SK-N-MC (cell line): ENCODE results near the gene ANKS1B.

ENCODE experiments used
- DNase-seq: peaks from one replicate; pipeline ENCODE4 v3.0.0-alpha.2; 2011; ENCODE audit warnings: low read depth, low spot score
- H3K27ac ChIP-seq: fragments of 200-600 bp; sonication (generic); 2 replicates; pipeline ENCODE4 v1.5.1; 2016; ENCODE audit warnings: mixed run types
- H3K36me3 ChIP-seq: fragments of 200-600 bp; sonication (generic); 2 replicates; pipeline ENCODE4 v1.6.1; 2017; ENCODE audit warnings: antibody characterized with exemption, low read length, mixed read lengths; ENCODE audit not compliant: insufficient read depth
- H3K4me3 ChIP-seq: fragments of 200-600 bp; sonication (generic); 2 replicates; pipeline ENCODE4 v1.5.1; 2016
- H3K9ac ChIP-seq: fragments of 200-600 bp; sonication (generic); 2 replicates; pipeline ENCODE4 v1.8.0; 2017; ENCODE audit warnings: mixed run types, mixed read lengths; ENCODE audit not compliant: insufficient read length
- H3K9me3 ChIP-seq: fragments of 200-600 bp; sonication (generic); 2 replicates; pipeline ENCODE4 v1.6.1; 2017; ENCODE audit warnings: low read depth, mild to moderate bottlenecking, antibody characterized with exemption, low read length, moderate library complexity, mixed read lengths
- EZH2 ChIP-seq: fragments of 200-600 bp; sonication (generic); IDR thresholded peaks from one replicate; pipeline ENCODE4 v1.6.1; 2017; ENCODE audit warnings: antibody characterized with exemption
- FOXP2 ChIP-seq: optimal IDR thresholded peaks from 2 replicates; pipeline ENCODE3; 2011; ENCODE audit warnings: mild to moderate bottlenecking, moderate library complexity; ENCODE audit not compliant: insufficient read depth; ENCODE audit errors: extremely low read length, control extremely low read depth
- POLR2AphosphoS5 ChIP-seq: IDR thresholded peaks from 2 replicates; pipeline ENCODE4 v1.6.1; 2012; ENCODE audit warnings: mild to moderate bottlenecking, low read depth, low read length, borderline replicate concordance

ANKS1B gene

DNA sequence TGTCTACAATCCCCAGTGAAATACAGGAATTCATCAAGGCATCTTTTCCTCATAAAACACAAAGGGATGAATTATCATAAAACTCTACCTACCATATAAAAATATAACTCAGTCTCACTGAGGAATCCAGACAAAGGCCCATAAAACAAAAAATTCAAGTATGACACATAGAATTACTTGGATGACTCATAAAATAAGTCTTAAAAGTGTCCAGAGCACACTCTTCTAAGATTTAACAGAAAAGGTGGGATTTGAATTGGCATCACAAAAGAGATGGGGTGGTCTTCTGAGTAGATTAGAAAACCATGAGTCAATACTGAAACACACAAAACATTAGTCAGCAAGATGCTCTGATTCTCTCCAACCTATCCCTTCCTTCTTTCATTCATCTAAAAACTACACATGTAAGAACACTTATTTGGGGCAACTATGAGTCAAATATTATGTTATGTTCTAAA lies 539.8 kb downstream of the ANKS1B start:
- no peak for DNase-seq
- Histone ChIP-seq H3K9ac (no peak overlapping the region), H3K27ac (no peak overlapping the region), H3K36me3 (no peaks in the 10 kb centered on the region), H3K9me3 (no peaks in the 10 kb centered on the region), H3K4me3 (no peak overlapping the region)
- no peak for TF ChIP-seq EZH2
- no peak for TF ChIP-seq POLR2AphosphoS5
- TF ChIP-seq FOXP2 = no peak

DNA sequence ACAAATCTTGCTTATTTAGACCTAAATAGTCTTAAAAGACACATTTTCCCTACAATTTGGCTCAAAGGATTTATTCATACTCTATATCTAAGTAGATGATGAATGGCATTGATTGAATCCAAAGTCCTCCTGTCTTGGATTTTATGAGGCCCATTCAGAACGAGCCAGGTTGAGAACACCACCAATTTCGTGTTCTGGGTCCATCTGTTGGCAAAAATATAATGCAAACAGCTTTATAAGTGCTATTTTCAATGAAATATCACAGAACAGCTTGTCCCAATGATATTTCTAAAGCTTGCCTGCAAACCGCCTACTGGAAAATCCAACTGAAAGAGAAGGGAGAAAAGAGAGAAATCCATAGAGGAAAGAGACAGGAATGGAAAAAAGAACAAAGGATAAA lies 542.0 kb downstream of the ANKS1B start:
- Histone ChIP-seq H3K27ac (no peak overlapping the region), H3K4me3 (no peak overlapping the region), H3K9me3 (no peaks in the 10 kb centered on the region), H3K36me3 (no peaks in the 10 kb centered on the region), H3K9ac (no peak overlapping the region)
- TF ChIP-seq EZH2 (no peak), POLR2AphosphoS5 (no peak), FOXP2 (no peak)
- no peak for DNase-seq

DNA sequence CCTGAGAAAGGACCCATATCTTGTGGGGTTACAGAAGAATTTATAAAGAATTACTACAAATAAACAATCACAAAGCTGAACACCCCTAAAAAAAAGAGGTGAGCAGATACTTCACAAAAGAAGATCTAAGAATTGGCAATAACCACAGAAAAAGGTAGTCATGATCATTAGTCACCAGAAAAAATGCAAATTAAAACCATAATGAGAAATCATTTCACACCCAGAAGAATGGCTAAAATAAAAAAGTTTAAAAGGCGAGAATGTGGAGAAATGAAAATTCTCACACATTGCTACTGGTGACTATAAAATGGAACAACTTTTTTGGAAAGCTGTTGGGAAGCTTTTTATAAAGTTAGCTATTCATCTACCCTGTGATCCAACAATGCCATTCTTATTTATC lies 545.3 kb downstream of the ANKS1B start:
- no peak overlapping the region for H3K4me3 ChIP-seq
- DNase-seq = no peak
- no peaks in the 10 kb centered on the region for H3K9me3 ChIP-seq
- no peak overlapping the region for H3K9ac ChIP-seq
- TF ChIP-seq EZH2 (no peak), FOXP2 (no peak), POLR2AphosphoS5 (no peak)
- no peaks in the 10 kb centered on the region for H3K36me3 ChIP-seq
- no peak overlapping the region for H3K27ac ChIP-seq

DNA sequence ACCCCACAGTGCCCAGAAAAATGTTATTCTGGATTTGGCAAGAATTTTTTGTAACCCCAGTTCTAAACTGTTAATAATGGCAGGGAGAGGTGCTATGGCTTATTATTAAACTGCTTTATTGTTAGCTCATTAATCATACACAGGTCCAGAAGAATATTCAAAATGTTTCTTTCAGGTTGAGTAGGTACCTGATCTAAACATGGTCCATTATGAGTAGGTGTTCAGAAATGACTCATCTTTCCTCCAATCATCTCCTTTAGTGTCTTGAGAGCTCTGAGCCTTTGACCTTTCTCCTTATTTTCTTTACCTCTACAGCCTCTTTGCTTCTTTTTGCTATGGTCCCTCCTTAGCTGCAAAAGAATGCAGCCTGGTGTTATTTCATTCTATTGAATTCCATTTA lies 548.2 kb downstream of the ANKS1B start:
- H3K9me3 ChIP-seq = no peaks in the 10 kb centered on the region
- no peak for TF ChIP-seq POLR2AphosphoS5
- no peak for TF ChIP-seq FOXP2
- no peak for TF ChIP-seq EZH2
- no peak for DNase-seq
- H3K27ac ChIP-seq = no peak overlapping the region
- H3K36me3 ChIP-seq = no peaks in the 10 kb centered on the region
- H3K4me3 ChIP-seq = no peak overlapping the region
- no peak overlapping the region for H3K9ac ChIP-seq

GRCh38 chr12:99435095-99435791 lies 549.5 kb downstream of the ANKS1B start:
- no peak for TF ChIP-seq FOXP2
- no peak for TF ChIP-seq EZH2
- no peak for TF ChIP-seq POLR2AphosphoS5
- no peaks in the 10 kb centered on the region for H3K36me3 ChIP-seq
- DNase-seq = no peak

GRCh38 chr12:99433155-99433554 lies 551.6 kb downstream of the ANKS1B start:
- H3K27ac ChIP-seq = no peak overlapping the region
- TF ChIP-seq FOXP2 (no peak), POLR2AphosphoS5 (no peak)
- H3K9ac ChIP-seq = no peak overlapping the region
- no peaks in the 10 kb centered on the region for H3K36me3 ChIP-seq
- no peaks in the 10 kb centered on the region for H3K9me3 ChIP-seq
- DNase-seq = no peak
- H3K4me3 ChIP-seq = no peak overlapping the region

More at GRCh38 chr12:99435095-99435791, 549.5 kb downstream of the ANKS1B start:
- no peak overlapping the region for H3K4me3 ChIP-seq
- H3K9ac ChIP-seq = no peak overlapping the region
- H3K9me3 ChIP-seq = no peaks in the 10 kb centered on the region
- H3K27ac ChIP-seq = no peak overlapping the region

- no peaks in the 10 kb centered on the region for H3K9me3 ChIP-seq
- TF ChIP-seq EZH2 (no peak), POLR2AphosphoS5 (no peak), FOXP2 (no peak)
- H3K27ac ChIP-seq = no peak overlapping the region
- no peak overlapping the region for H3K9ac ChIP-seq
- H3K4me3 ChIP-seq = no peak overlapping the region
- H3K36me3 ChIP-seq = no peaks in the 10 kb centered on the region
- no peak for DNase-seq
Measured at GRCh38 chr12:99431203-99431602, 553.5 kb downstream of the ANKS1B start.

DNA sequence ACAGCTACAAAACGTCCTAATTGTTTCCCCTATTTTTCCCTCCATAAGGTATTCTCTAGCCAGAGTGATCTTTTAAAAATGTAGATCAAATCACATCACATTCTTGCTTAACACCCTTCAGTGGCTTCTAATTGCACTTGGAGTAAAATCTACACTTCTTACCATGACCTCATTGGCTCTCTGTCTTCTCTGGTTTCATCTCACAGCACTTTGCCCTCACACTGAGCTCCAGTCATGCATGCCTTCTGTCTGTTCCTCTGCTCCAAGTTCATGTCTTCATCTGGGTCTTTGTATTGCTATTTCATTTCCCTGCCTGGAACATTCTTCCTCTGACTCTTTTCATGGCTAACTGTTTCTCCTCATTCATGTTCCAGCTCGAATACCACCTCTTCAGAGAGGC lies 557.6 kb downstream of the ANKS1B start:
- no peak overlapping the region for H3K9ac ChIP-seq
- no peak for DNase-seq
- H3K4me3 ChIP-seq = no peak overlapping the region
- H3K27ac ChIP-seq = no peak overlapping the region
- H3K9me3 ChIP-seq = no peaks in the 10 kb centered on the region
- TF ChIP-seq FOXP2 = no peak
- TF ChIP-seq POLR2AphosphoS5 = no peak
- TF ChIP-seq EZH2 = no peak
- H3K36me3 ChIP-seq = no peaks in the 10 kb centered on the region

GRCh38 chr12:99418379-99418778 lies 566.4 kb downstream of the ANKS1B start:
- Histone ChIP-seq H3K9me3 (no peaks in the 10 kb centered on the region), H3K27ac (no peak overlapping the region), H3K36me3 (no peaks in the 10 kb centered on the region), H3K9ac (no peak overlapping the region), H3K4me3 (no peak overlapping the region)
- TF ChIP-seq POLR2AphosphoS5 (no peak), FOXP2 (no peak), EZH2 (no peak)
- no peak for DNase-seq
